Liver (tissue), 3 donors: ENCODE measurements around the gene SMIM33.
"Not testable (repeated sequence)": the region's sequence is repeated elsewhere in the genome, so short reads cannot be mapped to it uniquely, and the experiment has no call there.

Experiments
- CTCF ChIP-seq: fragments of 150-350 bp; IDR thresholded peaks from 2 replicates; pipeline ENCODE4 v1.5.1; 2017; ENCODE audit warnings: improper control_type of control experiment, low read depth, low read length; ENCODE audit not compliant: missing input control
- HNF4G ChIP-seq: IDR thresholded peaks from 2 replicates; pipeline ENCODE4 v1.6.1; 2016; ENCODE audit warnings: antibody characterized with exemption
- RXRA ChIP-seq, 2 donors: IDR thresholded peaks; 2 replicates each; pipeline ENCODE4 v1.6.1; 2017 to 2018; ENCODE audit warnings: antibody characterized with exemption in 2 of 2, mild to moderate bottlenecking in 1 of 2
- SP1 ChIP-seq: IDR thresholded peaks from 2 replicates; pipeline ENCODE4 v1.6.1; 2018; ENCODE audit warnings: antibody characterized with exemption, mild to moderate bottlenecking
- TF ChIP-seq, protein P1 (sequence below): IDR thresholded peaks from 2 replicates; pipeline ENCODE4 v1.6.1; 2016; ENCODE audit warnings: antibody characterized with exemption, mild to moderate bottlenecking
- TF ChIP-seq, protein P2 (sequence below): IDR thresholded peaks from 2 replicates; pipeline ENCODE4 v1.6.1; 2016; ENCODE audit warnings: antibody characterized with exemption
- donor health status: healthy.
- donor health status: healthy.

GRCh38 chr5:139504722-139505121 is 33.9 kb downstream of the SMIM33 start:
- TF ChIP-seq, protein P1, sequence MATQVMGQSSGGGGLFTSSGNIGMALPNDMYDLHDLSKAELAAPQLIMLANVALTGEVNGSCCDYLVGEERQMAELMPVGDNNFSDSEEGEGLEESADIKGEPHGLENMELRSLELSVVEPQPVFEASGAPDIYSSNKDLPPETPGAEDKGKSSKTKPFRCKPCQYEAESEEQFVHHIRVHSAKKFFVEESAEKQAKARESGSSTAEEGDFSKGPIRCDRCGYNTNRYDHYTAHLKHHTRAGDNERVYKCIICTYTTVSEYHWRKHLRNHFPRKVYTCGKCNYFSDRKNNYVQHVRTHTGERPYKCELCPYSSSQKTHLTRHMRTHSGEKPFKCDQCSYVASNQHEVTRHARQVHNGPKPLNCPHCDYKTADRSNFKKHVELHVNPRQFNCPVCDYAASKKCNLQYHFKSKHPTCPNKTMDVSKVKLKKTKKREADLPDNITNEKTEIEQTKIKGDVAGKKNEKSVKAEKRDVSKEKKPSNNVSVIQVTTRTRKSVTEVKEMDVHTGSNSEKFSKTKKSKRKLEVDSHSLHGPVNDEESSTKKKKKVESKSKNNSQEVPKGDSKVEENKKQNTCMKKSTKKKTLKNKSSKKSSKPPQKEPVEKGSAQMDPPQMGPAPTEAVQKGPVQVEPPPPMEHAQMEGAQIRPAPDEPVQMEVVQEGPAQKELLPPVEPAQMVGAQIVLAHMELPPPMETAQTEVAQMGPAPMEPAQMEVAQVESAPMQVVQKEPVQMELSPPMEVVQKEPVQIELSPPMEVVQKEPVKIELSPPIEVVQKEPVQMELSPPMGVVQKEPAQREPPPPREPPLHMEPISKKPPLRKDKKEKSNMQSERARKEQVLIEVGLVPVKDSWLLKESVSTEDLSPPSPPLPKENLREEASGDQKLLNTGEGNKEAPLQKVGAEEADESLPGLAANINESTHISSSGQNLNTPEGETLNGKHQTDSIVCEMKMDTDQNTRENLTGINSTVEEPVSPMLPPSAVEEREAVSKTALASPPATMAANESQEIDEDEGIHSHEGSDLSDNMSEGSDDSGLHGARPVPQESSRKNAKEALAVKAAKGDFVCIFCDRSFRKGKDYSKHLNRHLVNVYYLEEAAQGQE = not testable (repeated sequence)
- not testable (repeated sequence) for TF ChIP-seq CTCF; RXRA (IDR thresholded peaks at IDR 0.05); HNF4G; SP1
- TF ChIP-seq, protein P2, sequence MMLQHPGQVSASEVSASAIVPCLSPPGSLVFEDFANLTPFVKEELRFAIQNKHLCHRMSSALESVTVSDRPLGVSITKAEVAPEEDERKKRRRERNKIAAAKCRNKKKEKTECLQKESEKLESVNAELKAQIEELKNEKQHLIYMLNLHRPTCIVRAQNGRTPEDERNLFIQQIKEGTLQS = not testable (repeated sequence)
